Kidney tubule cell (primary cell): ENCODE results near the gene TKFC.

Experiments used
- DNase-seq: peaks from one replicate; pipeline ENCODE4 v3.0.0-alpha.2; 2018; ENCODE audit warnings: low spot score

TKFC gene

DNA sequence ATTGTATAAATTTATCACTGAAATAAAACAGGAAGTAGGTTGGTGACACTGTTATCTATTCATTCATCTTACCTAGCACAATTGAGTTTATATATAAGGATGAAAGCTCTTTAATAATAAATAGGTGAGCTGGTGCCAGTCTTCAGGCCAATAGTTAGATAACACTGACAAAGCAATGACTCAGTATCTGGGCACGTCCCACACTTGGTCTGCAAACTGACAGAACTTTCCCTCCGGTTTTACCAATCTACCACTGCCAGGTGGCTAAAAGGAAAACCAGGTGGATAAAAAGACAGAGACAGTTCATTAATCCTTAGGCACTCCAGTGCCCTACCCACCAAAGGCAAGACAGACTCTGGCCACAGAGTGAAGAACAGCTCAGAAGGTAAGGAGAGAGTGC lies 17.8 kb upstream of the TKFC start:
- peak; percentile 10 for DNase-seq

- no peak for DNase-seq
Measured at GRCh38 chr11:61325649-61326414, 7.2 kb upstream of the TKFC start.

GRCh38 chr11:61327669-61328071 lies 5.4 kb upstream of the TKFC start:
- DNase-seq: no peak

DNA sequence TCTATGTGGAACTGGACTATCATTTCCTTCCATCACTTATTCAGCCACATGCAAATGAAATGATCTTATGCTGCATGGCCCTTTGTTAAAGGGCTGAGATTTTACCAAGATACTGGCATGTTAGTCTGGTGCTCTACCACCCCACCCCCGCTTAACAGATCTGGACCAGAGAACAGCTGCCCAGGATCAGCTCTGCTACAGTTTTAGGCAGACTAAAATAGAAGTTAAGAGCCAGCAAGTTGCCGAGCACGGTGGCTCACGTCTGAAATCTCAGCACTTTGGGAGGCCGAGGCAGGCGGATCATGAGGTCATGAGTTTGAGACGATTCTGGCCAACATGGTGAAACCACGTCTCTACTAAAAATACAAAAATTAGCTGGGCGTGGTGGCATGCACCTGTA lies 4.7 kb upstream of the TKFC start:
- DNase-seq: no peak

- DNase-seq: no peak
Measured at GRCh38 chr11:61329871-61330270, 3.2 kb upstream of the TKFC start.

DNA sequence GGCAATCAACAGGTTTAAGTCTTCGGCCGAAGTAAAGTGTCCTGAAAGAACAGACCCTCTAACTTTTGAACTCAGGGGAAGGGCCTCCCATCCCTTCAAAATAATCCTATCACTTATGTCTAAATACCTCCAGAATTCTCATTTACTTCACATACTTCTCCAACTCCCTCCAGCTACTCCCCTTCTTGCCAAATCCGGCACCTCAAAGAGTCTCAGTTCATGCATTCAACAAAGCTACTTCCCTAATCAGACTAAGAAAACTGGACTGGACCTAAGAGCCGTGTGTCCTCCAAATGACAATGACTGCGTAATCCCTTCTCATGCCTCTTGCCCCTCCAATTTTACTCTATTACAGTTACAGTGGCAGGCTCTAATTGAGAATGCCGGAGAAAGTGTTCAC lies 1.4 kb upstream of the TKFC start:
- DNase-seq: no peak

GRCh38 chr11:61332281-61332796 lies 689 bp upstream of the TKFC start:
- DNase-seq: peak; percentile 23

DNA sequence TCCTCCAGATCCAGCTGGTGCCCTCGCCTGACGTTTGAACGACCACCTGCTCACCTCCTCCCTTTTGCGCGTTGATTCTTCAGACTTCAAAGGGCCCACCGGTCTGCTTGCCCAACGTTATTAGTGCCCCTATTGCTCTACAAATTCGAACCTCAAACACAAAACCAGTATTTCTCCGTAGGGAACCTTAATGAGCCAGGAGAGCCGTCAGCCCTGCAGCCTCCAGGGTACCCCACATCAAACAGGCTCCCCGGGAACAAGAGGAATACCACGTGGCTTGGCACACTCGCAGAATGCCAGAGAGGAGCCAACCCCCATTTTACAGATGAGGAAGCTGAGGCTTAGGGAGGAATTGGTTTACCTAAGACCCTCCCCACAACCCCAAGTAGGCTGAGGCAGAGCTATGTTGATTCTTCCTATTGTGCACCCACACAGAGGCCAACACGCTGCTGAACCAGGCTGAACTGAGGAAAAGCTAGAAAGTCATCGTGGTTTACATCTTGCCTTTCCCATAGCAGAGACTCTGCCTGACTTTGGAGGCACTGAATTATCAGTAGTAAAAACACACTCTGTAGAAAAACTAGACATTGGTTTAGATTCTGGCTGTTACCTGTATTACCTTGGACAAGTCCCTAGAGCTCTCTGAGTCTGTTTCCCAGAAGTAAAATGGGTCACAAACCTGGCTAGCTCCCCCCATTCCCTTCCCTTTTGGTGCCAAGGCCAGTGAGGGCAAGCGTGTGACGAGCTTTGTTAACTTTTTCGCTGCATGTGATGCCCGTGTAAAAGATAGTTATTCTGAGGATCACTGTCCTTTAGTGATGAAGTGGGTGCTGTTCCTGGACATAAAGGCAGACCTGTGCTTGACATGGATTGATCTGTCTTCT lies 764 bp downstream of the TKFC start:
- no peak for DNase-seq

DNA sequence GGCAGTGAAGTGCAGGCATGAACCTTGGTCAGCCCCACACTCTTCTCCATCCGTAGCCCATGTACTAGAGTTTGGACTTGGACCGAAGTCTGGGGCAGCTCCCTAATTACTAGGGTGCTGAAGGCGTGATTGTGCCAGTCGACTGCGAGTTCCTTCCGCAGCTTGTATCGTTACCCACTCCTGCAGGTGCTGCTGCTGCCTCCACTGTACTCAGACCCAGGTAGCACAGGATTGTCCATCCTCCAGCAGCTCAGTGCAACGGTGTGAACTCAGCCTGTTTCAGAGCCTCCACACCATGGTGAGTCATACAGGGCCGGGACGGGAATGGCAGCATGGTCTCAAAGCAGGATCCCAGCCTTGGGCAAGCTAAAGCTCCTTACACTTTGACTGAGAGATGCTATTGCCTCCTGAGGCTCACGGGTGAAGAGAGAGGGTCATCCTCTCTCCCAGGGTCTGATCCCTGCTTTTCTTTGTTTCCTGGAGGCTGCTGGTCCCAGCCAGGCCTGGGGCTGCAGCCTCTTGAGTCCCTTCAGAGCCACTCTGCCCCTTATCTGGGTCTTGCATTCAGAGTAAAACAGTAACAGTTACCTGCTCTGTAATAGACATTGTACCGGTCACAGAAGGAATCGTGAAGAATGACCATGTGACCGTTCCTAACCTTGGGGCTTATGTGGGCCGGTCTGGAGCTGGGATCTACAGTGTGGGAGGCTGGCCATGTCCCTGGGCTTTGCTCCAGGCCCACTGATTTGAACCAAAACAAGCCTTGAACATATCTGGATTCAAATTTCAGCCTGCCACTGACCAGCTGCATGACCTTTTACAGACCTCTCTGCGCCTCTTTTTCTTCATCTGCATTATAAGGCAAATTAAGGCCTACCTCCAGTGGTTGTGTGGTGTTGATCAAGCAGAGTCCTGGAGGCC lies 1.7 kb downstream of the TKFC start:
- peak; percentile 59 for DNase-seq

GRCh38 chr11:61335355-61335710 lies 2.3 kb downstream of the TKFC start:
- DNase-seq: no peak

DNA sequence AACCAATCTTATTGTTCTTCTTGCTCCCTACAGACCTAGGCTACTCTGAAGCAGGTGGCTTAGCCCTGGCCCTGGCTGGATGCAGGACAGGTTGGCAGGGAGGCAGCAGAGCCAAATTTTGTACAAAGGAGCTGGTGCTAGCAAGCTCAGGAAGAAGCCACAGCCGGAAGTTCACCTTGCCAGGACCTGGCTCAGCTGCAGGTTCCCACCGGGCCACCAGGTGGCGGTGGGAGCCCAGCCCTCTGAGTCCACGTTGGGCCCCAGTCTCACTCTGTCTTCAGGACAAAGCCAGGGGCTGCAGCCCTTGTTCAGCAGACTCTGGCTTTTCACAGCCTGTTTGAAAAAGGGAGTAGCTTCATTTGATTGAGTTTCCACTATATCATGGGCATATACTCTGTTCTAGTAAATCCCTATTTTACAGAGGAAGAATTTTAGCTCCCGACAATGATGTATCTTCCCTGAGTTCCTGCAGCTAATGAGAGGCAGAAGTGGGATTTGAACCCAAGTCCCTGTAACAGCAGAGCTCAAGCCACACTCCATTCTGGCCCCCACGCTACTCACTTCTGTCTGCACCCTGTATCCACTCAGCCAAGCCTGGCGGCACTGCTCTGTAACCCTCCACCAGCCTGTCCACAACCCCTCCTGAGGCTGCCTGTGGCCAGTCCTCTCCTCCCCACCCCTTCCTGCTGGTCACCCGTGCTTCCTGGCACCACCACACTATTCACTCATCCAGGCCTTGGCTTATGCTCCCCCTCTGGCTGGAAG lies 3.3 kb downstream of the TKFC start:
- DNase-seq: peak; percentile 84

DNA sequence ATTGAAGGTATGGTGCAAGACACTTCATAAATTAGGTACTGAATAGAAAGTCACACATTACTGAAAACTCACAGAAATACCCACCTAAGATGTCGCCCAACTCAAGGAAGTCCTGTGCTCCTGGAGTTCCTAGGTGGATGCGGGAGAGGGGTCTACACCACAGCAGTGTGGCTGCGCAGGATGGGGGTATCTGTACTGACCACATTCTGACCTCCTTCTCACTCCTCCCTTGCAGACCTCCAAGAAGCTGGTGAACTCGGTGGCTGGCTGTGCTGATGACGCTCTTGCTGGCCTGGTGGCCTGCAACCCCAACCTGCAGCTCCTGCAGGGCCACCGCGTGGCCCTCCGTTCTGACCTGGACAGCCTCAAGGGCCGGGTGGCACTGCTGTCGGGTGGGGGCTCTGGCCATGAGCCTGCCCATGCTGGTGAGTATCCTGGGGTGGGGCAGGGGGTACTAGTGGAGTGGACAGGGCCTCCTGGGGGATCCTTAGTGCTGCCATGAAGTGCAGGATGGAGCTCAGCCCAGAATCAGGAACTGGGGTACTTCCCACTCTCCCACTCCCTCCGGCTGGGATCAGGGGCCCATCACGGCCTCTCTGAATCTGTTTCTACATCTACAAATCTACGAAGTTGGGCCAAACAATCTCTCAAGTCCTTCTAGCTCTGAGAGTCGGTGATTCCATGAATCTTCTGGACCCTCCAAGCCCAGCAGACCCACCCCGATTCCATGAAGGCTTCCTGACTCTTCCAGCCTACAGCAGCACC lies 4.9 kb downstream of the TKFC start:
- DNase-seq: no peak

DNA sequence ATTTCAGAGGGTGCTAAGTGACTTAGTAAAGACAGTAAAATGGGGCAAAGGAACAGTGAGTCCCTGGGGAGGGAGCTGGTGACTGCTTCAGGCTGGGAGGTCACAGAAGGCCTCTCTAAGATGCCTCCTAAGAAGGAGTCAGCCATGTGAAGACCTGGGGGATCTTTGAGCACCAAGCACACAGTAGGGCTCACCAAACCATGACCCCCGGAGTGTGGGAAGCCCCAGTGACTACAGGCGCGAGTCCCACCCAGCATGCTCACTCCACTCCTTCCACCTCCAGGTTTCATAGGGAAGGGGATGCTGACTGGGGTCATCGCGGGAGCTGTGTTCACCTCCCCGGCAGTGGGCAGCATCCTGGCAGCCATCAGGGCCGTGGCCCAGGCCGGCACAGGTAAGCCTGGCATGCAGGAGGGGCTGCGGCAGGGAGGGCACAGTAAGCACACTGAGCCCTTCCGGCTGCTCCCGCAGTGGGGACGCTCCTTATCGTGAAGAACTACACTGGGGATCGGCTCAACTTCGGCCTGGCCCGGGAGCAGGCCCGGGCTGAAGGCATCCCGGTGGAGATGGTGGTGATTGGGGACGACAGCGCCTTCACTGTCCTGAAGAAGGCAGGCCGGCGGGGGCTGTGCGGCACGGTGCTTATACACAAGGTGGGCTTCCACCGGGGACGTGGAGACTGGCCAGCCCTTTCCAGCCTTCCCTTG lies 5.9 kb downstream of the TKFC start:
- no peak for DNase-seq

DNA sequence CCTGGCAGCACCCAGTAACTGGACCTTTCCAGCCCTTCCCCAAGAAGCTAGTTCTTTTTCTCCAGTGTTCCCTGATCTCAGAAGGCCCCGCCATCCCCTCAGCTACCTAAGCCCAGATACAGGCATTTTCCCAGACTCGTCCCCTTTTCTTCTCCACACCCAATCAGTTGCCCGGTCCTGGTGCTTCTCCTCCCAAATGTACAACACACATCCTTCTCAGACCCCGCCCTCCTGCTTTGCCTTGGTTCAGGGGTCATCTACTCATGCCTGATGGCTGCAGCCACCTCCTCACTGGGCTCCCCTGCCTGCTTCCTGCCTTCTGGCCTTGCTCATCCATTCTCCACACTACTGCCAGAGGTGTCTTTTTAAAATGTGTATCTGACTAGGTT lies 6.5 kb downstream of the TKFC start:
- no peak for DNase-seq

GRCh38 chr11:61340979-61341378 lies 8.0 kb downstream of the TKFC start:
- no peak for DNase-seq

GRCh38 chr11:61341706-61342105 lies 8.7 kb downstream of the TKFC start:
- no peak for DNase-seq

DNA sequence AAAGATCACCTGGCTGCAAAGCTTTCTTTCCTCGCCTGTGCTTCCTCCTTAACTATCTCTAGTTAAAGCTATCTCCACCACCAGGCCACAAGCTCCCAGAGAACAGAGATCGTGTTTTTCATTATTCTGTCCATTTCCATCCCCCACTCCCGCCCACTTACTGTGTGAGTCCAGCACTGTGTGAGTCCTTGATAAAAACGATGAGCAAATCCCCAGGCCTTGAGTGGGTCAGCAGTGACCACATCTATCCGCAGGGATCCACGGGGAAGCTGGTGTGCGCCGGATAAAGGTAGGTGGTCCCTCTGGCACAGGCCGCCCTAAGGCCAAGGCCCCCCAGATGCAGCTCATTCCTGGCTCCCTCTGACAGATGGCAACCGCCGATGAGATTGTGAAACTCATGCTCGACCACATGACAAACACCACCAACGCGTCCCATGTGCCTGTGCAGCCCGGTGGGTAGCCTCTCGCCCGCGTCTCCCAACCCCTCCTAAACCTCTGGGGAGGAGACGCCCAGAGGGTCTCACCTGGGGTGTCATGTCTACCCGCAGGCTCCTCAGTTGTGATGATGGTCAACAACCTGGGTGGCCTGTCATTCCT lies 9.3 kb downstream of the TKFC start:
- DNase-seq: no peak

DNA sequence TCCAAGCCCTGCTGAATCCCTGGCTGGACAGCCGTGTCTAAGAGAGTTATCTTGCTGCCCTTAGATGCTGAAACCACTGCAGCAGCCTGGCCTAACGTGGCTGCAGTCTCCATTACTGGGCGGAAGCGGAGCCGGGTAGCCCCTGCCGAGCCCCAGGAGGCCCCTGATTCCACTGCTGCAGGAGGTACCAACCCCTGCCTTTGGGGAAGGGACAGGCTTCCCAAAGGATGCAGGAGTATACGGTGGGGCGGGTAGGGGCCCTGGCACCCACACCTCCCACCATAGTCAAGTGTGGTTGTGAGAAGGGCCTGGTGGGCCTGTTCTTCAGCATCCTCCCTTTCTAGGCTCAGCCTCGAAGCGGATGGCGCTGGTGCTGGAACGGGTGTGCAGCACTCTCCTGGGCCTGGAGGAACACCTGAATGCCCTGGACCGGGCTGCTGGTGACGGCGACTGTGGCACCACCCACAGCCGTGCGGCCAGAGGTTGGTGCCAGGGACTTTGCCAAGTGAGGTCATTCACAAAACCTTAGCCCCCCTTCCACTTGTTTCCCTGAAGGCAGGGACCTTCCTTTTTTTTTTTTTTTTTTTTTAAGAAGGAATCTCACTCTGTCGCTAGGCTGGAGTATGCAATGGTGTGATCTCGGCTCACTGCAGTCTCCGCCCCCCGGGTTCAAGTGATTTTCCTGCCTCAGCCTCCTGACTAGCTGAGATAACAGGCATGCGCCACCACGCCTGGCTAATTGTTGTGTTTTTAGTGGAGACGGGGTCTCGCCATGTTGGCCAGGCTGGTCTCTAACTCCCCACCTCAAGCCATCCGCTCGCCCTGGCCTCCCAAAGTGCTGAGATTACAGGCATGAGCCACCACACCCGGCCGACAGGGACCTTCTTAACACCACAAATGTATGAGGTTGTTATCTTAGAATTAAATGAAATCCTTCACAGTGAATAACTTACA lies 11.0 kb downstream of the TKFC start:
- no peak for DNase-seq
